Activated CD8-positive, alpha-beta memory T cell treated with anti-CD3 and anti-CD28 coated beads for 48 hours (primary cell): Measurements from ENCODE around the gene PJA1.

Source experiments
- DNase-seq, 3 experiments: peaks; one replicate each; pipeline ENCODE4 v3.0.0-alpha.2; 2020; ENCODE audit warnings: low read depth in 2 of 3, low spot score in 2 of 3

PJA1 gene

GRCh38 chrX:69143530-69143929 is 21.7 kb downstream of the PJA1 start:
- no peak for DNase-seq

- DNase-seq: no peak
Observed at GRCh38 chrX:69142788-69143469, 22.3 kb downstream of the PJA1 start.

- no peak for DNase-seq
Observed at GRCh38 chrX:69140837-69141236, 24.4 kb downstream of the PJA1 start.

- DNase-seq: no peak
Observed at GRCh38 chrX:69139516-69139915, 25.7 kb downstream of the PJA1 start.

GRCh38 chrX:69138512-69138911 is 26.7 kb downstream of the PJA1 start:
- DNase-seq: no peak

GRCh38 chrX:69138118-69138390 is 27.2 kb downstream of the PJA1 start:
- no peak for DNase-seq

GRCh38 chrX:69137371-69138117 is 27.7 kb downstream of the PJA1 start:
- no peak for DNase-seq

- no peak for DNase-seq
Observed at GRCh38 chrX:69136546-69137331, 28.5 kb downstream of the PJA1 start.

GRCh38 chrX:69133921-69134542 is 31.2 kb downstream of the PJA1 start:
- DNase-seq: no peak

GRCh38 chrX:69131886-69132285 is 33.4 kb downstream of the PJA1 start:
- no peak for DNase-seq

- no peak for DNase-seq
Observed at GRCh38 chrX:69130439-69130838, 34.8 kb downstream of the PJA1 start.

GRCh38 chrX:69128588-69128987 is 36.7 kb downstream of the PJA1 start:
- no peak for DNase-seq

- DNase-seq: no peak
Observed at GRCh38 chrX:69127466-69127865, 37.8 kb downstream of the PJA1 start.

GRCh38 chrX:69126642-69127041 is 38.6 kb downstream of the PJA1 start:
- DNase-seq: no peak

- DNase-seq: no peak
Observed at GRCh38 chrX:69125094-69125493, 40.2 kb downstream of the PJA1 start.

- DNase-seq: no peak
Observed at GRCh38 chrX:69124108-69124507, 41.1 kb downstream of the PJA1 start.

- no peak for DNase-seq
Observed at GRCh38 chrX:69123481-69123880, 41.8 kb downstream of the PJA1 start.

GRCh38 chrX:69121321-69122000 is 43.8 kb downstream of the PJA1 start:
- DNase-seq: no peak

GRCh38 chrX:69120476-69120875 is 44.8 kb downstream of the PJA1 start:
- DNase-seq: no peak

GRCh38 chrX:69119122-69119521 is 46.1 kb downstream of the PJA1 start:
- DNase-seq: no peak

- no peak for DNase-seq
Observed at GRCh38 chrX:69117876-69118526, 47.3 kb downstream of the PJA1 start.
